HL-60 (cell line): ENCODE measurements around the gene HLX.

ENCODE experiments used
- GABPA ChIP-seq: IDR thresholded peaks from 2 replicates; pipeline ENCODE4 v1.6.1; 2012; ENCODE audit warnings: low read depth
- POLR2AphosphoS5 ChIP-seq: IDR thresholded peaks from 2 replicates; pipeline ENCODE4 v1.6.1; 2012; ENCODE audit warnings: low read depth
- TF ChIP-seq, protein P1 (sequence below): IDR thresholded peaks from one replicate; pipeline ENCODE4 v1.5.1; 2011; ENCODE audit warnings: low read length, control low read depth, inconsistent platforms; ENCODE audit not compliant: insufficient read depth

GRCh38 chr1:220884109-220884980 is 5.1 kb downstream of the HLX start:
- TF ChIP-seq, protein P1, sequence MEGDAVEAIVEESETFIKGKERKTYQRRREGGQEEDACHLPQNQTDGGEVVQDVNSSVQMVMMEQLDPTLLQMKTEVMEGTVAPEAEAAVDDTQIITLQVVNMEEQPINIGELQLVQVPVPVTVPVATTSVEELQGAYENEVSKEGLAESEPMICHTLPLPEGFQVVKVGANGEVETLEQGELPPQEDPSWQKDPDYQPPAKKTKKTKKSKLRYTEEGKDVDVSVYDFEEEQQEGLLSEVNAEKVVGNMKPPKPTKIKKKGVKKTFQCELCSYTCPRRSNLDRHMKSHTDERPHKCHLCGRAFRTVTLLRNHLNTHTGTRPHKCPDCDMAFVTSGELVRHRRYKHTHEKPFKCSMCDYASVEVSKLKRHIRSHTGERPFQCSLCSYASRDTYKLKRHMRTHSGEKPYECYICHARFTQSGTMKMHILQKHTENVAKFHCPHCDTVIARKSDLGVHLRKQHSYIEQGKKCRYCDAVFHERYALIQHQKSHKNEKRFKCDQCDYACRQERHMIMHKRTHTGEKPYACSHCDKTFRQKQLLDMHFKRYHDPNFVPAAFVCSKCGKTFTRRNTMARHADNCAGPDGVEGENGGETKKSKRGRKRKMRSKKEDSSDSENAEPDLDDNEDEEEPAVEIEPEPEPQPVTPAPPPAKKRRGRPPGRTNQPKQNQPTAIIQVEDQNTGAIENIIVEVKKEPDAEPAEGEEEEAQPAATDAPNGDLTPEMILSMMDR: no peak
- TF ChIP-seq POLR2AphosphoS5 (no peak), GABPA (no peak)
